ENCODE results near the gene TMEM183A.

- TF ChIP-seq POLR2A (IDR thresholded peaks at IDR 0.05) (no peak), CTCF (IDR thresholded peaks at IDR 0.05) (no peak)
Observed at GRCh38 chr1:203054642-203055041, 47.5 kb downstream of the TMEM183A start.
